GM23338 (cell line): Measurements from ENCODE around the gene TBCD. TPM values are rescaled to one million over a fixed set of nuclear protein-coding genes. Genes with fewer than 3 reads are reported as not detected.

Source experiments
- ATAC-seq: fragments of 200-7000 bp; cut with Tn5 transposase; 3 replicates; pipeline ENCODE4 v1.9.1; 2020
- DNase-seq: peaks from one replicate; pipeline ENCODE4 v3.0.0-alpha.2; 2015; ENCODE audit warnings: low spot score
- H2AFZ ChIP-seq: fragments of 200-600 bp; sonication (generic); 2 replicates; pipeline ENCODE4 v1.8.0; 2016; ENCODE audit warnings: antibody characterized with exemption, mild to moderate bottlenecking, moderate library complexity
- H3F3A ChIP-seq: fragments of 200-600 bp; sonication (generic); replicated peaks from 2 replicates; pipeline ENCODE4 v1.8.0; 2017; ENCODE audit warnings: antibody characterized with exemption, mixed run types, low read depth
- H3K27ac ChIP-seq: fragments of 200-600 bp; sonication (generic); 2 replicates; pipeline ENCODE4 v1.6.1; 2016; ENCODE audit warnings: low read depth
- H3K27me3 ChIP-seq: fragments of 200-600 bp; sonication (generic); 2 replicates; pipeline ENCODE4 v1.8.0; 2016; ENCODE audit warnings: mild to moderate bottlenecking, mixed run types, moderate library complexity; ENCODE audit not compliant: insufficient read depth
- H3K36me3 ChIP-seq: fragments of 200-600 bp; sonication (generic); 2 replicates; pipeline ENCODE4 v1.8.0; 2016; ENCODE audit warnings: mild to moderate bottlenecking; ENCODE audit not compliant: insufficient read depth
- H3K4me1 ChIP-seq: fragments of 200-600 bp; sonication (generic); 2 replicates; pipeline ENCODE4 v1.8.0; 2016; ENCODE audit warnings: mild to moderate bottlenecking, moderate library complexity; ENCODE audit not compliant: insufficient read depth
- H3K4me2 ChIP-seq: fragments of 200-600 bp; sonication (generic); 2 replicates; pipeline ENCODE4 v1.7.1; 2017; ENCODE audit warnings: mixed run types
- H3K4me3 ChIP-seq: fragments of 200-600 bp; sonication (generic); 2 replicates; pipeline ENCODE4 v1.6.1; 2016; ENCODE audit warnings: mixed run types
- H3K79me2 ChIP-seq: fragments of 200-600 bp; sonication (generic); replicated peaks from 2 replicates; pipeline ENCODE4 v1.8.0; 2017; ENCODE audit warnings: mild to moderate bottlenecking; ENCODE audit not compliant: insufficient read depth
- H3K9me2 ChIP-seq: fragments of 200-600 bp; sonication (generic); 2 replicates; pipeline ENCODE4 v1.8.0; 2017; ENCODE audit not compliant: insufficient read depth
- H4K20me1 ChIP-seq: fragments of 200-600 bp; sonication (generic); replicated peaks from 2 replicates; pipeline ENCODE4 v1.8.0; 2017; ENCODE audit warnings: mild to moderate bottlenecking; ENCODE audit not compliant: insufficient read depth
- H3K27ac Mint-ChIP-seq: 2 replicates; pipeline ENCODE4 v1.8.0; 2020; ENCODE audit warnings: inconsistent platforms, mild to moderate bottlenecking, moderate library complexity, mixed read lengths
- H3K27me3 Mint-ChIP-seq: 3 replicates; pipeline ENCODE4 v1.8.0; 2022; ENCODE audit warnings: low read depth, mild to moderate bottlenecking, moderate library complexity, mixed read lengths, inconsistent platforms; ENCODE audit not compliant: insufficient read depth, poor library complexity
- H3K36me3 Mint-ChIP-seq: 3 replicates; pipeline ENCODE4 v1.8.0; 2021; ENCODE audit warnings: low read depth, mild to moderate bottlenecking, inconsistent platforms, moderate library complexity, mixed read lengths
- H3K4me1 Mint-ChIP-seq: 3 replicates; pipeline ENCODE4 v1.8.0; 2020; ENCODE audit warnings: mild to moderate bottlenecking, inconsistent platforms, mixed read lengths
- H3K4me3 Mint-ChIP-seq: 3 replicates; pipeline ENCODE4 v1.8.0; 2021; ENCODE audit warnings: moderate library complexity, mild to moderate bottlenecking, inconsistent platforms, mixed read lengths
- H3K9me3 Mint-ChIP-seq: 3 replicates; pipeline ENCODE4 v1.8.0; 2020; ENCODE audit warnings: moderate library complexity, mild to moderate bottlenecking, inconsistent platforms, mixed read lengths
- CREB1 ChIP-seq: fragments of 250-450 bp; sonication (Bioruptor Pico); IDR thresholded peaks from 2 replicates; pipeline ENCODE4 v1.5.0; 2020; ENCODE audit warnings: low read depth, mild to moderate bottlenecking, moderate library complexity
- CTCF ChIP-seq, 2 experiments: fragments of 200-600 bp in 1 of 2; sonication (generic) in 1 of 2; conservative IDR thresholded peaks; 2 replicates each; pipeline versions ENCODE4 v1.5.1 to v1.6.1; 2016 to 2017; ENCODE audit warnings: antibody characterized with exemption in 2 of 2, low read depth in 2 of 2, mild to moderate bottlenecking in 2 of 2, moderate library complexity in 1 of 2
- ETS1 ChIP-seq: IDR thresholded peaks from 2 replicates; pipeline ENCODE4 v1.6.1; 2016; ENCODE audit warnings: antibody characterized with exemption
- EZH2 ChIP-seq: fragments of 200-600 bp; sonication (generic); IDR thresholded peaks from one replicate; pipeline ENCODE4 v1.8.0; 2017; ENCODE audit warnings: antibody characterized with exemption, mild to moderate bottlenecking, low read depth; ENCODE audit not compliant: unreplicated experiment
- EZH2phosphoT487 ChIP-seq: fragments of 200-600 bp; sonication (generic); IDR thresholded peaks from one replicate; pipeline ENCODE4 v1.8.1; 2018; ENCODE audit warnings: antibody characterized with exemption; ENCODE audit not compliant: unreplicated experiment
- JUNB ChIP-seq: IDR thresholded peaks from one replicate; pipeline ENCODE4 v1.6.1; 2016; ENCODE audit warnings: antibody characterized with exemption; ENCODE audit not compliant: unreplicated experiment
- NANOG ChIP-seq: IDR thresholded peaks from 2 replicates; pipeline ENCODE4 v1.6.1; 2016; ENCODE audit warnings: antibody characterized with exemption, borderline replicate concordance
- POLR2AphosphoS5 ChIP-seq: IDR thresholded peaks from 2 replicates; pipeline ENCODE4 v1.6.1; 2016; ENCODE audit warnings: antibody characterized with exemption, low read depth
- STAT1 ChIP-seq: IDR thresholded peaks from one replicate; pipeline ENCODE4 v1.6.1; 2016; ENCODE audit warnings: antibody characterized with exemption; ENCODE audit not compliant: unreplicated experiment
- ZNF114 ChIP-seq: fragments of 250-450 bp; sonication (Bioruptor Pico); IDR thresholded peaks from 2 replicates; pipeline ENCODE4 v1.5.0; 2020; ENCODE audit warnings: mild to moderate bottlenecking, moderate library complexity
- ZNF331 ChIP-seq: fragments of 250-450 bp; sonication (Bioruptor Pico); IDR thresholded peaks from 2 replicates; pipeline ENCODE4 v1.5.0; 2020; ENCODE audit warnings: low read depth, mild to moderate bottlenecking, moderate library complexity
- polyA plus RNA-seq: library from polyadenylated mRNA; unstranded; fragments of >200 nt; fragmentation: Nextera tagmentation; extraction: Ambion mirVana; gene quantifications from 2 replicates; pipeline ENCODE4 v1.2.1, GENCODE V29; 2016
- total RNA-seq: library from RNA; depleted of rRNA; stranded (reverse); fragments of >200 nt; shearing (Covaris generic); gene quantifications from 2 replicates; pipeline ENCODE4 v1.2.3, GENCODE V29; 2014

TBCD gene
- total and polyA plus RNA-seq, 2 experiments from 2014 or later: 75.0 to 116 TPM

- no peak overlapping the region for H3K4me2 ChIP-seq
- no peaks in the 10 kb centered on the region for H3K4me1 Mint-ChIP-seq
- H4K20me1 ChIP-seq: peaks cover 4% of the 10 kb centered on the region
- DNase-seq (no peak), ATAC-seq (no peak)
- TF ChIP-seq EZH2phosphoT487 (no peak), ETS1 (no peak), POLR2AphosphoS5 (no peak), ZNF114 (no peak), NANOG (no peak), JUNB (no peak), CREB1 (CRISPR knock-in tag) (no peak), EZH2 (no peak), ZNF331 (no peak)
- H3K27ac Mint-ChIP-seq: no peak overlapping the region
- peaks cover 65% of the 10 kb centered on the region for H3K36me3 Mint-ChIP-seq
- no peak overlapping the region for H2AFZ ChIP-seq
- no peaks in the 10 kb centered on the region for H3K4me1 ChIP-seq
- no peaks in the 10 kb centered on the region for H3K9me2 ChIP-seq
- H3K27ac ChIP-seq: no peak overlapping the region
- no peaks in the 10 kb centered on the region for H3K27me3 ChIP-seq
- H3K27me3 Mint-ChIP-seq: peaks cover 9% of the 10 kb centered on the region
- H3K4me3 ChIP-seq: no peak overlapping the region
- no peaks in the 10 kb centered on the region for H3K79me2 ChIP-seq
- H3F3A ChIP-seq: no peaks in the 10 kb centered on the region
- peaks cover 17% of the 10 kb centered on the region; the same call in 1 of the 2 replicates for H3K36me3 ChIP-seq
- no peaks in the 10 kb centered on the region for H3K9me3 Mint-ChIP-seq
- no peak overlapping the region for H3K4me3 Mint-ChIP-seq
These were observed 60.2 kb downstream of the TBCD start for GRCh38 chr17:82812058-82812457.

GRCh38 chr17:82812601-82813000 lies 60.7 kb downstream of the TBCD start:
- Histone ChIP-seq H3K79me2 (no peaks in the 10 kb centered on the region), H3K27me3 (no peaks in the 10 kb centered on the region), H3K36me3 (peaks cover 19% of the 10 kb centered on the region; the same call in 1 of the 2 replicates), H3F3A (no peaks in the 10 kb centered on the region; the same call in 1 of the 2 replicates), H2AFZ (no peak overlapping the region), H3K4me2 (no peak overlapping the region), H3K27ac (no peak overlapping the region), H3K4me1 (no peaks in the 10 kb centered on the region), H3K4me3 (no peak overlapping the region), H4K20me1 (peaks cover 4% of the 10 kb centered on the region), H3K9me2 (no peaks in the 10 kb centered on the region)
- no peak for DNase-seq
- Mint-ChIP-seq H3K27me3 (peaks cover 9% of the 10 kb centered on the region), H3K9me3 (no peaks in the 10 kb centered on the region), H3K36me3 (peaks cover 69% of the 10 kb centered on the region), H3K4me1 (no peaks in the 10 kb centered on the region), H3K4me3 (no peak overlapping the region), H3K27ac (no peak overlapping the region)
- no peak for ATAC-seq
- TF ChIP-seq ZNF331 (no peak), ETS1 (no peak), STAT1 (no peak), ZNF114 (no peak), CTCF (conservative IDR thresholded peaks at IDR 0.05; ENCODE audit: low read depth in 2 of 2) (no peak), EZH2 (no peak)
